HepG2 (cell line): Measurements from ENCODE around the gene FAM53B. TPM values are rescaled to one million over a fixed set of nuclear protein-coding genes. Genes with fewer than 3 reads are reported as not detected.

ENCODE experiments used
- MYPOP ChIP-seq: sonication (generic); formaldehyde crosslinking; IDR thresholded peaks from 2 replicates; pipeline ENCODE4 v1.8.1; 2023; ENCODE audit warnings: mild to moderate bottlenecking, moderate library complexity, missing genetic modification reagents
- PITX1 ChIP-seq: sonication (generic); formaldehyde crosslinking; IDR thresholded peaks from 2 replicates; pipeline ENCODE4 v1.5.1; 2020; ENCODE audit warnings: mild to moderate bottlenecking, missing genetic modification reagents
- SAP130 ChIP-seq: IDR thresholded peaks from 2 replicates; pipeline ENCODE4 v1.6.1; 2016; ENCODE audit warnings: low read depth
- SIX4 ChIP-seq: sonication (generic); formaldehyde crosslinking; IDR thresholded peaks from 2 replicates; pipeline ENCODE4 v1.4.0; 2020; ENCODE audit warnings: missing genetic modification reagents
- SOX5 ChIP-seq: IDR thresholded peaks from 2 replicates; pipeline ENCODE4 v1.6.1; 2016; ENCODE audit warnings: borderline replicate concordance
- THAP8 ChIP-seq: sonication (generic); formaldehyde crosslinking; IDR thresholded peaks from 2 replicates; pipeline ENCODE4 v1.5.1; 2020; ENCODE audit warnings: missing genetic modification reagents, mild to moderate bottlenecking, borderline replicate concordance
- TSC22D2 ChIP-seq: sonication (generic); formaldehyde crosslinking; IDR thresholded peaks from 2 replicates; pipeline ENCODE4 v1.5.1; 2020; ENCODE audit warnings: missing genetic modification reagents, mild to moderate bottlenecking, borderline replicate concordance
- ZBTB21 ChIP-seq: sonication (generic); formaldehyde crosslinking; IDR thresholded peaks from 2 replicates; pipeline ENCODE4 v1.4.0; 2020; ENCODE audit warnings: missing genetic modification reagents
- ZFP41 ChIP-seq: sonication (generic); formaldehyde crosslinking; IDR thresholded peaks from 2 replicates; pipeline ENCODE4 v1.4.0; 2020; ENCODE audit warnings: mild to moderate bottlenecking, missing genetic modification reagents, borderline replicate concordance
- ZFX ChIP-seq: sonication (generic); formaldehyde crosslinking; IDR thresholded peaks from 2 replicates; pipeline ENCODE4 v1.4.0; 2020; ENCODE audit warnings: mild to moderate bottlenecking, low read depth, missing genetic modification reagents, moderate library complexity
- ZFYVE20 ChIP-seq: sonication (generic); formaldehyde crosslinking; IDR thresholded peaks from 2 replicates; pipeline ENCODE4 v1.8.0; 2023; ENCODE audit warnings: low read depth, mild to moderate bottlenecking, moderate library complexity, missing genetic modification reagents, borderline replicate concordance
- ZNF607 ChIP-seq: sonication (generic); formaldehyde crosslinking; IDR thresholded peaks from 2 replicates; pipeline ENCODE4 v1.5.1; 2020; ENCODE audit warnings: missing genetic modification reagents, mild to moderate bottlenecking, borderline replicate concordance
- ZNF709 ChIP-seq: sonication (generic); formaldehyde crosslinking; IDR thresholded peaks from 2 replicates; pipeline ENCODE4 v1.5.0; 2020; ENCODE audit warnings: mild to moderate bottlenecking, missing genetic modification reagents
- ZNF747 ChIP-seq: sonication (generic); formaldehyde crosslinking; IDR thresholded peaks from 2 replicates; pipeline ENCODE4 v1.8.1; 2023; ENCODE audit warnings: missing genetic modification reagents, mild to moderate bottlenecking, borderline replicate concordance
- ZNF768 ChIP-seq: sonication (generic); formaldehyde crosslinking; IDR thresholded peaks from 2 replicates; pipeline ENCODE4 v1.4.0; 2020; ENCODE audit warnings: missing genetic modification reagents
- ZNF776 ChIP-seq: sonication (generic); formaldehyde crosslinking; IDR thresholded peaks from 2 replicates; pipeline ENCODE4 v1.4.0; 2020; ENCODE audit warnings: mild to moderate bottlenecking, missing genetic modification reagents
- ZNF777 ChIP-seq: sonication (generic); formaldehyde crosslinking; IDR thresholded peaks from 2 replicates; pipeline ENCODE4 v1.4.0; 2020; ENCODE audit warnings: missing genetic modification reagents
- polyA plus RNA-seq, 8 experiments: library from polyadenylated mRNA; depleted of rRNA in 3 of 8; stranded (reverse) in 7 of 8; unstranded in 1 of 8; fragments of >200 nt; fragmentation: Illumina TruSeq in 4 of 8; extraction: Trizol in 4 of 8; gene quantifications; 2 replicates each; pipeline versions ENCODE4 v1.2.1 to v1.2.3, GENCODE V29; 2011 to 2016; ENCODE audit warnings: low read depth in 4 of 8, missing spikeins in 1 of 8, mixed read lengths in 1 of 8; ENCODE audit not compliant: insufficient read depth in 1 of 8
- total RNA-seq, 5 experiments: library from RNA; depleted of rRNA; stranded (reverse); fragments of >200 nt; fragmentation: Illumina TruSeq; extraction: Trizol; gene quantifications; 2 replicates each; pipeline ENCODE4 v1.2.3, GENCODE V29; 2016; ENCODE audit warnings: low read depth in 1 of 5
- TF ChIP-seq, protein P1 (sequence below): sonication (generic); formaldehyde crosslinking; IDR thresholded peaks from 2 replicates; pipeline ENCODE4 v1.5.1; 2020; ENCODE audit warnings: mild to moderate bottlenecking, missing genetic modification reagents, moderate library complexity
- TF ChIP-seq, protein P2 (sequence below): sonication (generic); formaldehyde crosslinking; IDR thresholded peaks from 2 replicates; pipeline ENCODE4 v1.5.1; 2020; ENCODE audit warnings: mild to moderate bottlenecking, missing genetic modification reagents, moderate library complexity
- TF ChIP-seq, protein P3 (sequence below): sonication (generic); formaldehyde crosslinking; IDR thresholded peaks from 2 replicates; pipeline ENCODE4 v1.4.0; 2020; ENCODE audit warnings: missing genetic modification reagents

The FAM53B gene
- total and polyA plus RNA-seq, 2 of the 13 experiments (the other 11 are each of a cell fraction or from before 2014, with no cell fraction given), result 6.4 to 19.3 TPM

DNA sequence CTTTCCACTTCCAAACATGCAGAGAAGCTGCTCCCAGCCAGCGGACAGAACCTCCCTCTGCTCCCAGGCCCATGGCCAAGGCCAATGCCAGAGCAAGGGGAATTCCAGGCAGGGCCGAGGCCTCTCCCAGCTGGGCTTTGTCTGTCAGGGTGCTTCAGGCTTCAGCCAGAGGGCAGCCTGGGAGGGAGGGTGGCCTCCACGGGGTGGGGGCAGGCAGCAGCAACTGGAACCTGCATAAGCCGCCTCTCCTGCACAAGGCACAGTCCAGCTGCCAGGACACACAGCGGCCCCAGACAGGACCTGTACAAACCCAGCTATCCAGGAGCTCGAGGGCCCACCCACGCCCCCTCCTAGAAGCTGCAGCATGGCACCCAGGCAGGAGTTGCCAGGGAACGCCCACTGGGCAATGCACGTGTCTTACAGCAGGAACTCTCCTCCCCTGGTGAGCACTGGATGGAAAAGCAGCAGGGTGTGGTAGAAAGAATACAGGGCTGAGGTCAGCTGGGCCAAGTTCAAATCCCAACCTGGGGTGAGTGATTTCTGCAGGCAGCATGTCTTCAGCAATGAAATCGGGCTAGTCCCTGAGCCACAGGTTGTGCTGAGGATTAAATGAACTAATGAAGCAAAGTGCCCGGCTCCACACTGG, 7.6 kb downstream of the FAM53B start (continued):
- TF ChIP-seq, protein P1, sequence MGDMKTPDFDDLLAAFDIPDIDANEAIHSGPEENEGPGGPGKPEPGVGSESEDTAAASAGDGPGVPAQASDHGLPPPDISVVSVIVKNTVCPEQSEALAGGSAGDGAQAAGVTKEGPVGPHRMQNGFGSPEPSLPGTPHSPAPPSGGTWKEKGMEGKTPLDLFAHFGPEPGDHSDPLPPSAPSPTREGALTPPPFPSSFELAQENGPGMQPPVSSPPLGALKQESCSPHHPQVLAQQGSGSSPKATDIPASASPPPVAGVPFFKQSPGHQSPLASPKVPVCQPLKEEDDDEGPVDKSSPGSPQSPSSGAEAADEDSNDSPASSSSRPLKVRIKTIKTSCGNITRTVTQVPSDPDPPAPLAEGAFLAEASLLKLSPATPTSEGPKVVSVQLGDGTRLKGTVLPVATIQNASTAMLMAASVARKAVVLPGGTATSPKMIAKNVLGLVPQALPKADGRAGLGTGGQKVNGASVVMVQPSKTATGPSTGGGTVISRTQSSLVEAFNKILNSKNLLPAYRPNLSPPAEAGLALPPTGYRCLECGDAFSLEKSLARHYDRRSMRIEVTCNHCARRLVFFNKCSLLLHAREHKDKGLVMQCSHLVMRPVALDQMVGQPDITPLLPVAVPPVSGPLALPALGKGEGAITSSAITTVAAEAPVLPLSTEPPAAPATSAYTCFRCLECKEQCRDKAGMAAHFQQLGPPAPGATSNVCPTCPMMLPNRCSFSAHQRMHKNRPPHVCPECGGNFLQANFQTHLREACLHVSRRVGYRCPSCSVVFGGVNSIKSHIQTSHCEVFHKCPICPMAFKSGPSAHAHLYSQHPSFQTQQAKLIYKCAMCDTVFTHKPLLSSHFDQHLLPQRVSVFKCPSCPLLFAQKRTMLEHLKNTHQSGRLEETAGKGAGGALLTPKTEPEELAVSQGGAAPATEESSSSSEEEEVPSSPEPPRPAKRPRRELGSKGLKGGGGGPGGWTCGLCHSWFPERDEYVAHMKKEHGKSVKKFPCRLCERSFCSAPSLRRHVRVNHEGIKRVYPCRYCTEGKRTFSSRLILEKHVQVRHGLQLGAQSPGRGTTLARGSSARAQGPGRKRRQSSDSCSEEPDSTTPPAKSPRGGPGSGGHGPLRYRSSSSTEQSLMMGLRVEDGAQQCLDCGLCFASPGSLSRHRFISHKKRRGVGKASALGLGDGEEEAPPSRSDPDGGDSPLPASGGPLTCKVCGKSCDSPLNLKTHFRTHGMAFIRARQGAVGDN, result peak; percentile 64
- 0 out of 2 replicates have a peak, but pooled peaks have one; percentile 47 for TF ChIP-seq ZNF607 (CRISPR knock-in tag)
- TF ChIP-seq ZNF747 (CRISPR knock-in tag), result 0 out of 2 replicates have a peak, but pooled peaks have one; percentile 35
- TF ChIP-seq ZBTB21 (CRISPR knock-in tag), result no peak
- TF ChIP-seq MYPOP (CRISPR knock-in tag), result no peak
- no peak for TF ChIP-seq SIX4
- no peak for TF ChIP-seq ZNF709 (CRISPR knock-in tag)
- no peak for TF ChIP-seq ZNF777
- peak; percentile 87 for TF ChIP-seq ZNF768 (CRISPR knock-in tag)
- TF ChIP-seq THAP8, result no peak
- TF ChIP-seq SOX5 (CRISPR knock-in tag), result 0 out of 2 replicates have a peak, but pooled peaks have one; percentile 12
- no peak for TF ChIP-seq ZFP41 (CRISPR knock-in tag)
- TF ChIP-seq TSC22D2 (CRISPR knock-in tag), result no peak
- no peak for TF ChIP-seq ZFYVE20
- TF ChIP-seq PITX1 (CRISPR knock-in tag), result 0 out of 2 replicates have a peak, but pooled peaks have one; percentile 13
- TF ChIP-seq, protein P2, sequence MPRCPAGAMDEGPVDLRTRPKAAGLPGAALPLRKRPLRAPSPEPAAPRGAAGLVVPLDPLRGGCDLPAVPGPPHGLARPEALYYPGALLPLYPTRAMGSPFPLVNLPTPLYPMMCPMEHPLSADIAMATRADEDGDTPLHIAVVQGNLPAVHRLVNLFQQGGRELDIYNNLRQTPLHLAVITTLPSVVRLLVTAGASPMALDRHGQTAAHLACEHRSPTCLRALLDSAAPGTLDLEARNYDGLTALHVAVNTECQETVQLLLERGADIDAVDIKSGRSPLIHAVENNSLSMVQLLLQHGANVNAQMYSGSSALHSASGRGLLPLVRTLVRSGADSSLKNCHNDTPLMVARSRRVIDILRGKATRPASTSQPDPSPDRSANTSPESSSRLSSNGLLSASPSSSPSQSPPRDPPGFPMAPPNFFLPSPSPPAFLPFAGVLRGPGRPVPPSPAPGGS (CRISPR knock-in tag), result peak; percentile 86
- TF ChIP-seq, protein P3, sequence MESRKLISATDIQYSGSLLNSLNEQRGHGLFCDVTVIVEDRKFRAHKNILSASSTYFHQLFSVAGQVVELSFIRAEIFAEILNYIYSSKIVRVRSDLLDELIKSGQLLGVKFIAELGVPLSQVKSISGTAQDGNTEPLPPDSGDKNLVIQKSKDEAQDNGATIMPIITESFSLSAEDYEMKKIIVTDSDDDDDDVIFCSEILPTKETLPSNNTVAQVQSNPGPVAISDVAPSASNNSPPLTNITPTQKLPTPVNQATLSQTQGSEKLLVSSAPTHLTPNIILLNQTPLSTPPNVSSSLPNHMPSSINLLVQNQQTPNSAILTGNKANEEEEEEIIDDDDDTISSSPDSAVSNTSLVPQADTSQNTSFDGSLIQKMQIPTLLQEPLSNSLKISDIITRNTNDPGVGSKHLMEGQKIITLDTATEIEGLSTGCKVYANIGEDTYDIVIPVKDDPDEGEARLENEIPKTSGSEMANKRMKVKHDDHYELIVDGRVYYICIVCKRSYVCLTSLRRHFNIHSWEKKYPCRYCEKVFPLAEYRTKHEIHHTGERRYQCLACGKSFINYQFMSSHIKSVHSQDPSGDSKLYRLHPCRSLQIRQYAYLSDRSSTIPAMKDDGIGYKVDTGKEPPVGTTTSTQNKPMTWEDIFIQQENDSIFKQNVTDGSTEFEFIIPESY (CRISPR knock-in tag), result peak; percentile 53; the same call in 1 of the 2 replicates
- no peak for TF ChIP-seq ZNF776 (CRISPR knock-in tag)
- 0 out of 2 replicates have a peak, but pooled peaks have one; percentile 36 for TF ChIP-seq SAP130 (CRISPR knock-in tag)
- TF ChIP-seq ZFX (CRISPR knock-in tag), result peak; percentile 36; the same call in 1 of the 2 replicates
